K562 (cell line): ENCODE results near the gene FKBP2. TPM values are rescaled to one million over a fixed set of nuclear protein-coding genes. Genes with fewer than 3 reads are reported as not detected.

Source experiments
- ATF3 ChIP-seq, 2 experiments: fragments of 450-650 bp in 1 of 2; sonication (generic) in 1 of 2; formaldehyde crosslinking in 1 of 2; IDR thresholded peaks in 1 of 2; conservative IDR thresholded peaks in 1 of 2; 2 replicates each; pipeline versions ENCODE4 v1.6.1 to v1.8.1; 2016 to 2023; ENCODE audit warnings: mild to moderate bottlenecking in 2 of 2, moderate library complexity in 2 of 2, inconsistent platforms in 1 of 2, missing genetic modification reagents in 1 of 2
- CREB1 ChIP-seq, 2 experiments: sonication (generic) in 1 of 2; formaldehyde crosslinking in 1 of 2; IDR thresholded peaks; 2 replicates each; pipeline versions ENCODE4 v1.6.1 to v1.8.0; 2012 to 2022; ENCODE audit warnings: inconsistent platforms in 1 of 2, mild to moderate bottlenecking in 1 of 2, missing genetic modification reagents in 1 of 2, moderate library complexity in 1 of 2
- DACH1 ChIP-seq: fragments of 450-650 bp; IDR thresholded peaks from 2 replicates; pipeline ENCODE4 v1.6.1; 2018; ENCODE audit not compliant: partially characterized antibody
- EGR1 ChIP-seq: fragments of 450-650 bp; conservative IDR thresholded peaks from 2 replicates; pipeline ENCODE4 v1.6.1; 2017; ENCODE audit warnings: mild to moderate bottlenecking
- EP300 ChIP-seq: IDR thresholded peaks from 2 replicates; pipeline ENCODE4 v1.6.1; 2012; ENCODE audit warnings: low read length, improper control_type of control experiment
- FOXJ3 ChIP-seq: sonication (generic); formaldehyde crosslinking; IDR thresholded peaks from 2 replicates; pipeline ENCODE4 v1.4.0; 2020; ENCODE audit warnings: mild to moderate bottlenecking, missing genetic modification reagents
- KDM5B ChIP-seq: fragments of 200-600 bp; sonication (generic); IDR thresholded peaks from 2 replicates; pipeline ENCODE4 v1.6.1; 2012; ENCODE audit warnings: low read depth, mild to moderate bottlenecking, moderate library complexity, low read length, control low read depth, inconsistent platforms; ENCODE audit not compliant: insufficient replicate concordance
- MITF ChIP-seq: IDR thresholded peaks from 2 replicates; pipeline ENCODE4 v1.6.1; 2014; ENCODE audit warnings: antibody characterized with exemption
- NELFE ChIP-seq: IDR thresholded peaks from 2 replicates; pipeline ENCODE4 v1.6.1; 2011; ENCODE audit warnings: mild to moderate bottlenecking; ENCODE audit not compliant: insufficient read depth, insufficient read length
- NFXL1 ChIP-seq: fragments of 450-650 bp; formaldehyde crosslinking; IDR thresholded peaks from 2 replicates; pipeline ENCODE4 v1.4.0; 2021; ENCODE audit warnings: mild to moderate bottlenecking
- NR4A1 ChIP-seq, 2 experiments: fragments of 250-450 bp in 1 of 2; fragments of 450-650 bp in 1 of 2; sonication (Bioruptor Pico) in 1 of 2; IDR thresholded peaks; 2 replicates each; pipeline versions ENCODE4 v1.4.0 to v1.6.1; 2016 to 2020; ENCODE audit warnings: mild to moderate bottlenecking in 2 of 2, missing compliant biosample characterization in 1 of 2, missing genetic modification characterization in 1 of 2, moderate library complexity in 1 of 2
- POLR2A ChIP-seq: fragments of 450-650 bp; conservative IDR thresholded peaks from 2 replicates; pipeline ENCODE4 v1.6.1; 2016
- RBFOX2 ChIP-seq: fragments of 200-400 bp; formaldehyde crosslinking; IDR thresholded peaks from 2 replicates; pipeline ENCODE4 v1.6.1; 2017; ENCODE audit warnings: low read depth, mild to moderate bottlenecking, low read length, moderate library complexity
- RNF219 ChIP-seq: fragments of 250-450 bp; sonication (Bioruptor Pico); IDR thresholded peaks from 2 replicates; pipeline ENCODE4 v1.5.0; 2022; ENCODE audit warnings: mild to moderate bottlenecking
- SNRNP70 ChIP-seq: fragments of 200-400 bp; formaldehyde crosslinking; optimal IDR thresholded peaks from 2 replicates; pipeline ENCODE3; 2017; ENCODE audit warnings: low read depth, low read length
- SRSF3 ChIP-seq: fragments of 200-400 bp; formaldehyde crosslinking; IDR thresholded peaks from 2 replicates; pipeline ENCODE4 v1.6.1; 2016; ENCODE audit warnings: mild to moderate bottlenecking, low read length, moderate library complexity; ENCODE audit not compliant: insufficient read depth
- TAF1 ChIP-seq: IDR thresholded peaks from 2 replicates; pipeline ENCODE4 v1.6.1; 2011; ENCODE audit warnings: mild to moderate bottlenecking, low read length, moderate library complexity; ENCODE audit not compliant: insufficient read depth, control insufficient read depth, severe bottlenecking; ENCODE audit errors: extremely low read depth
- TBL1XR1 ChIP-seq, 2 experiments: IDR thresholded peaks; 2 replicates each; pipeline ENCODE4 v1.6.1; 2012; ENCODE audit warnings: improper control_type of control experiment in 2 of 2, low read length in 2 of 2, mild to moderate bottlenecking in 1 of 2
- TCF15 ChIP-seq: fragments of 250-450 bp; sonication (Bioruptor Pico); IDR thresholded peaks from 2 replicates; pipeline ENCODE4 v1.8.0; 2022; ENCODE audit warnings: moderate library complexity, mild to moderate bottlenecking, inconsistent platforms
- TCF7 ChIP-seq: sonication (generic); IDR thresholded peaks from 2 replicates; pipeline ENCODE4 v1.6.1; 2016; ENCODE audit warnings: antibody characterized with exemption, borderline replicate concordance
- polyA plus RNA-seq, 8 experiments: library from polyadenylated mRNA; depleted of rRNA in 4 of 8; stranded (reverse) in 5 of 8; unstranded in 3 of 8; fragments of >200 nt; fragmentation: Nextera tagmentation in 2 of 8; fragmentation: Illumina TruSeq in 1 of 8; extraction: Ambion mirVana in 2 of 8; extraction: Trizol in 1 of 8; gene quantifications; 2 replicates each; pipeline versions ENCODE4 v1.2.1 to v1.2.3, GENCODE V29; 2011 to 2014; ENCODE audit warnings: inconsistent platforms in 1 of 8, missing spikeins in 1 of 8
- total RNA-seq, 7 experiments: library from RNA; depleted of rRNA in 6 of 7; stranded (reverse); fragments of >200 nt in 6 of 7; fragmentation: Illumina TruSeq in 2 of 7; extraction: Trizol in 2 of 7; gene quantifications; 2 replicates each; pipeline versions ENCODE4 v1.2.1 to v1.2.3, GENCODE V29; 2011 to 2021; ENCODE audit warnings: low replicate concordance in 1 of 7

The FKBP2 gene
- total and polyA plus RNA-seq, 9 of the 15 experiments (the other 6 are each of a cell fraction or from before 2014, with no cell fraction given), result 3.5 to 151 (median 58.1) TPM

- no peak for TF ChIP-seq FOXJ3
- no peak for TF ChIP-seq SNRNP70
- TF ChIP-seq TCF15 (CRISPR knock-in tag), result no peak
- no peak for TF ChIP-seq RNF219
- no peak for TF ChIP-seq TCF7
- no peak for TF ChIP-seq ATF3 (IDR thresholded peaks at IDR 0.05)
- TF ChIP-seq ATF3 (CRISPR knock-in tag; conservative IDR thresholded peaks at IDR 0.05), result peak; percentile 54; the same call in 1 of the 2 replicates
- TF ChIP-seq CREB1 (IDR thresholded peaks at IDR 0.05), result peak; percentile 76
- peak; percentile 72 for TF ChIP-seq CREB1 (CRISPR knock-in tag; IDR thresholded peaks at IDR 0.05)
- 0 out of 4 replicates have a peak, but pooled peaks of 1 of the 2 experiments have one; percentile 17 for TF ChIP-seq TBL1XR1 (IDR thresholded peaks at IDR 0.05; ENCODE audit: low read length in 2 of 2)
- no peak for TF ChIP-seq SRSF3
- peak; percentile 77 for TF ChIP-seq POLR2A
- TF ChIP-seq DACH1, result no peak
- no peak for TF ChIP-seq EP300
- TF ChIP-seq TAF1, result peak; percentile 71
- TF ChIP-seq KDM5B, result peak; percentile 57
- peak; percentile 74 for TF ChIP-seq EGR1
- TF ChIP-seq NELFE, result no peak
- peak; percentile 78 for TF ChIP-seq RBFOX2
- no peak for TF ChIP-seq NFXL1
- TF ChIP-seq NR4A1 (CRISPR knock-in tag; IDR thresholded peaks at IDR 0.05), result no peak
- 0 out of 2 replicates have a peak, but pooled peaks have one; percentile 18 for TF ChIP-seq NR4A1 (tag; IDR thresholded peaks at IDR 0.05)
- no peak for TF ChIP-seq MITF
Measured at GRCh38 chr11:64230171-64230984, 10.5 kb upstream of the FKBP2 start, which contains the start of gene DNAJC4 (continued).
